ENCODE data around the gene AHCTF1.

DNA sequence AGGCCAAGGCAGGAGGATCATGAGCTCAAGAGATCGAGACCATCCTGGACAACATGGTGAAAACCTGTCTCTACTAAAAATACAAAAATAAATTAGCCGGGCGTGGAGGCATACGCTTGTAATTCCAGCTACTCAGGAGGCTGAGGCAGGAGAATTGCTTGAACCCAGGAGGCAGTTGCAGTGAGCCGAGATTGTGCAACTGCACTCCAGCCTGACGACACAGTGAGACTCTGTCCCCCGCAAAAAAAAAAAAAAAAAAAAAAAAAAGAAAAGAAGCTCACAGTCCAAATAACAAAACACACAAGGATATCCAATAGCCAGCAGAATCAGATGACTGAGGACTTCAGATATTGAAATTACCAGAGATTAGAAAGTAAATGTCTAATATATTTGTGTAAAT, 11.8 kb downstream of the AHCTF1 start:
- TF ChIP-seq GABPA (IDR thresholded peaks at IDR 0.05; ENCODE audit: borderline replicate concordance, insufficient read depth, low read length) (no peak), RAD21 (IDR thresholded peaks at IDR 0.05 in 1 of 2, conservative IDR thresholded peaks at IDR 0.05 in 1 of 2; ENCODE audit: low read depth in 2 of 2, low read length in 2 of 2) (no peak), POLR2A (IDR thresholded peaks at IDR 0.05; ENCODE audit: control extremely low read depth in 1 of 2, low read depth in 2 of 2, low read length in 2 of 2) (no peak), NRF1 (IDR thresholded peaks at IDR 0.05; ENCODE audit: low read depth, low read length) (no peak)
- TF ChIP-seq, protein P1, sequence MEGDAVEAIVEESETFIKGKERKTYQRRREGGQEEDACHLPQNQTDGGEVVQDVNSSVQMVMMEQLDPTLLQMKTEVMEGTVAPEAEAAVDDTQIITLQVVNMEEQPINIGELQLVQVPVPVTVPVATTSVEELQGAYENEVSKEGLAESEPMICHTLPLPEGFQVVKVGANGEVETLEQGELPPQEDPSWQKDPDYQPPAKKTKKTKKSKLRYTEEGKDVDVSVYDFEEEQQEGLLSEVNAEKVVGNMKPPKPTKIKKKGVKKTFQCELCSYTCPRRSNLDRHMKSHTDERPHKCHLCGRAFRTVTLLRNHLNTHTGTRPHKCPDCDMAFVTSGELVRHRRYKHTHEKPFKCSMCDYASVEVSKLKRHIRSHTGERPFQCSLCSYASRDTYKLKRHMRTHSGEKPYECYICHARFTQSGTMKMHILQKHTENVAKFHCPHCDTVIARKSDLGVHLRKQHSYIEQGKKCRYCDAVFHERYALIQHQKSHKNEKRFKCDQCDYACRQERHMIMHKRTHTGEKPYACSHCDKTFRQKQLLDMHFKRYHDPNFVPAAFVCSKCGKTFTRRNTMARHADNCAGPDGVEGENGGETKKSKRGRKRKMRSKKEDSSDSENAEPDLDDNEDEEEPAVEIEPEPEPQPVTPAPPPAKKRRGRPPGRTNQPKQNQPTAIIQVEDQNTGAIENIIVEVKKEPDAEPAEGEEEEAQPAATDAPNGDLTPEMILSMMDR (IDR thresholded peaks at IDR 0.05; ENCODE audit: control extremely low read depth in 1 of 3, insufficient read depth in 1 of 3, low read depth in 1 of 3, low read length in 3 of 3): no peak
